ENCODE data around the gene IGFBP5.

Gene IGFBP5

GRCh38 chr2:216663106-216663505, 32.2 kb downstream of the IGFBP5 start:
- DNase-seq = no peak

- no peak for DNase-seq
Measured at GRCh38 chr2:216661639-216662375, 33.5 kb downstream of the IGFBP5 start.

GRCh38 chr2:216661051-216661450, 34.3 kb downstream of the IGFBP5 start:
- DNase-seq = no peak

- DNase-seq = no peak
Measured at GRCh38 chr2:216660496-216660895, 34.9 kb downstream of the IGFBP5 start.

- DNase-seq = no peak
Measured at GRCh38 chr2:216659276-216659675, 36.1 kb downstream of the IGFBP5 start.

- DNase-seq = no peak
Measured at GRCh38 chr2:216658757-216659156, 36.6 kb downstream of the IGFBP5 start.

GRCh38 chr2:216657980-216658379, 37.4 kb downstream of the IGFBP5 start:
- no peak for DNase-seq

- DNase-seq = no peak
Measured at GRCh38 chr2:216657086-216657855, 38.1 kb downstream of the IGFBP5 start.

GRCh38 chr2:216654528-216655052, 40.8 kb downstream of the IGFBP5 start:
- DNase-seq = no peak

GRCh38 chr2:216653931-216654365, 41.4 kb downstream of the IGFBP5 start:
- DNase-seq = no peak

GRCh38 chr2:216653093-216653799, 42.1 kb downstream of the IGFBP5 start:
- no peak for DNase-seq

- DNase-seq = no peak
Measured at GRCh38 chr2:216652566-216652965, 42.8 kb downstream of the IGFBP5 start.

- DNase-seq = no peak
Measured at GRCh38 chr2:216651351-216651881, 43.9 kb downstream of the IGFBP5 start.

GRCh38 chr2:216650626-216651257, 44.6 kb downstream of the IGFBP5 start:
- DNase-seq = no peak

GRCh38 chr2:216649574-216649973, 45.8 kb downstream of the IGFBP5 start:
- no peak for DNase-seq

- DNase-seq = no peak
Measured at GRCh38 chr2:216648105-216648504, 47.2 kb downstream of the IGFBP5 start.

GRCh38 chr2:216646116-216646515, 49.2 kb downstream of the IGFBP5 start:
- DNase-seq = no peak

GRCh38 chr2:216645636-216645950, 49.8 kb downstream of the IGFBP5 start:
- DNase-seq = no peak

- no peak for DNase-seq
Measured at GRCh38 chr2:216644842-216645635, 50.3 kb downstream of the IGFBP5 start.

GRCh38 chr2:216643986-216644659, 51.2 kb downstream of the IGFBP5 start:
- no peak for DNase-seq

- DNase-seq = no peak
Measured at GRCh38 chr2:216637472-216637871, 57.9 kb downstream of the IGFBP5 start.

Measured in central memory CD4-positive, alpha-beta T cell (primary cell).